Measurements from ENCODE around the gene NIPBL. TPM values are rescaled to one million over a fixed set of nuclear protein-coding genes. Genes with fewer than 3 reads are reported as not detected.

The NIPBL gene
- total RNA-seq, 1 experiment from 2014 or later = 61.3 TPM

- Histone ChIP-seq H3K23ac (ENCODE audit: insufficient read length, low read depth, low read length) (no peak overlapping the region), H2BK12ac (ENCODE audit: insufficient read length, low read depth, low read length) (no peak overlapping the region), H3K79me1 (ENCODE audit: insufficient read depth, low read depth, low read length, poor library complexity, severe bottlenecking) (no peaks in the 10 kb centered on the region), H3T11ph (ENCODE audit: low read length) (no peak overlapping the region), H3K79me2 (ENCODE audit: insufficient read depth, low read length) (no peaks in the 10 kb centered on the region), H4K20me1 (ENCODE audit: control insufficient read depth, insufficient read depth, insufficient read length) (no peaks in the 10 kb centered on the region), H4K91ac (ENCODE audit: insufficient read length, low read depth, low read length) (no peak overlapping the region), H2BK20ac (ENCODE audit: low read depth, low read length, poor library complexity, severe bottlenecking) (no peak overlapping the region), H4K8ac (replicated peaks; ENCODE audit: insufficient read length, low read depth, low read length) (no peak overlapping the region), H2BK120ac (ENCODE audit: low read depth, low read length, poor library complexity, severe bottlenecking) (no peak overlapping the region), H4K5ac (ENCODE audit: insufficient read length, low read depth, low read length) (no peak overlapping the region), H3K27me3 (ENCODE audit: insufficient read depth, low read length) (no peaks in the 10 kb centered on the region), H2AK5ac (ENCODE audit: insufficient read length, low read length) (no peak overlapping the region), H3K23me2 (ENCODE audit: insufficient read length, low read depth, low read length, poor library complexity, severe bottlenecking) (no peaks in the 10 kb centered on the region), H2AFZ (ENCODE audit: low read length) (no peak overlapping the region), H2BK5ac (ENCODE audit: insufficient read length, low read length) (no peak overlapping the region), H2BK15ac (ENCODE audit: low read depth, low read length) (no peak overlapping the region), H3K9ac (ENCODE audit: extremely low read depth, insufficient read length, low read length) (no peak overlapping the region), H3K27ac (ENCODE audit: insufficient read length, low read depth, low read length) (no peak overlapping the region), H3K4ac (ENCODE audit: low read depth, low read length) (no peak overlapping the region), H3K4me1 (ENCODE audit: insufficient read depth, low read length) (no peaks in the 10 kb centered on the region), H3K14ac (ENCODE audit: insufficient read depth, low read length) (no peak overlapping the region), H3K9me3 (ENCODE audit: control insufficient read depth, low read depth, low read length) (no peaks in the 10 kb centered on the region), H3K4me2 (ENCODE audit: insufficient read depth, insufficient read length, low read length) (no peak overlapping the region), H3K56ac (ENCODE audit: insufficient read length, low read depth, low read length) (no peak overlapping the region), H3K18ac (ENCODE audit: insufficient read length, low read depth, low read length) (no peak overlapping the region)
- Mint-ChIP-seq H3K27me3 (ENCODE audit: low read depth) (no peaks in the 10 kb centered on the region), H3K4me3 (no peak overlapping the region), H3K9me3 (peaks cover 0 to 2% of the 10 kb centered on the region in 2 experiments; a peak in 3 of 5 replicates), H3K36me3 (ENCODE audit: insufficient read depth in 1 of 3, low read depth in 3 of 3) (peaks cover 16 to 61% (median 59%) of the 10 kb centered on the region in 3 experiments; a peak in 6 of 7 replicates), H3K27ac (no peak overlapping the region), H3K4me1 (no peaks in the 10 kb centered on the region)
- no peak for TF ChIP-seq CTCF (conservative IDR thresholded peaks at IDR 0.05)
- no peak for DNase-seq
- WGBS (ENCODE audit: extremely low coverage, insufficient read length, low lambda C conversion rate) = no CpG with 5 or more reads among the region's 2 CpGs
These were observed 139.5 kb downstream of the NIPBL start for GRCh38 chr5:37015795-37016666.

Measured in H9 (cell line).